ENCODE measurements around the gene PPL. TPM values are rescaled to one million over a fixed set of nuclear protein-coding genes. Genes with fewer than 3 reads are reported as not detected.

Gene PPL
- total and polyA plus RNA-seq, 3 donors from 2014 or later = 5.4 to 6.8 (median 6.1) TPM

GRCh38 chr16:4880006-4880580 lies 56.9 kb downstream of the PPL start:
- Histone ChIP-seq H3K9me3 (no peaks in the 10 kb centered on the region), H3K4me3 (no peak overlapping the region), H3K27me3 (no peaks in the 10 kb centered on the region), H3K27ac (no peak overlapping the region), H3K4me1 (peaks cover 4% of the 10 kb centered on the region), H3K36me3 (ENCODE audit: low read depth, missing control alignments) (no peaks in the 10 kb centered on the region)
- intact Hi-C loops (cut with DNase I; ENCODE audit: low total_unique reads) = no loop called here
- DNase-seq = no peak
- TF ChIP-seq POLR2A (IDR thresholded peaks at IDR 0.05) (no peak), CTCF (IDR thresholded peaks at IDR 0.05) (no peak)
- 91 to 95% methylated on average over 7 to 17 of the region's 17 CpGs for WGBS, 2 donors

GRCh38 chr16:4879049-4879448 lies 57.9 kb downstream of the PPL start:
- Histone ChIP-seq H3K4me1 (peaks cover 4% of the 10 kb centered on the region), H3K4me3 (no peak overlapping the region), H3K9me3 (no peaks in the 10 kb centered on the region), H3K36me3 (ENCODE audit: low read depth, missing control alignments) (no peaks in the 10 kb centered on the region), H3K27ac (no peak overlapping the region), H3K27me3 (no peaks in the 10 kb centered on the region)
- 75 to 82% methylated on average over 4 of the region's 4 CpGs for WGBS, 2 donors
- DNase-seq = no peak
- TF ChIP-seq CTCF (IDR thresholded peaks at IDR 0.05) (no peak), POLR2A (IDR thresholded peaks at IDR 0.05) (no peak)
- intact Hi-C loops (cut with DNase I; ENCODE audit: low total_unique reads) = no loop called here

- H3K36me3 ChIP-seq (ENCODE audit: low read depth, missing control alignments) = no peaks in the 10 kb centered on the region
- intact Hi-C loops (cut with DNase I; ENCODE audit: low total_unique reads) = no loop called here
- DNase-seq = no peak
- TF ChIP-seq CTCF (IDR thresholded peaks at IDR 0.05) = no peak
- TF ChIP-seq POLR2A (IDR thresholded peaks at IDR 0.05) = no peak
- no peak overlapping the region for H3K27ac ChIP-seq
- no peaks in the 10 kb centered on the region for H3K27me3 ChIP-seq
- no peak overlapping the region for H3K4me3 ChIP-seq
- WGBS, 2 donors = 96 to 98% methylated on average over 14 of the region's 14 CpGs
- H3K4me1 ChIP-seq = peaks cover 3% of the 10 kb centered on the region
- no peaks in the 10 kb centered on the region for H3K9me3 ChIP-seq
Observed at GRCh38 chr16:4877380-4877685, 59.6 kb downstream of the PPL start.

GRCh38 chr16:4876646-4877379 lies 60.1 kb downstream of the PPL start:
- no peaks in the 10 kb centered on the region for H3K9me3 ChIP-seq
- H3K36me3 ChIP-seq (ENCODE audit: low read depth, missing control alignments) = no peaks in the 10 kb centered on the region
- intact Hi-C loops (cut with DNase I; ENCODE audit: low total_unique reads) = no loop called here
- no peak for TF ChIP-seq POLR2A (IDR thresholded peaks at IDR 0.05)
- no peak for TF ChIP-seq CTCF (IDR thresholded peaks at IDR 0.05)
- no peaks in the 10 kb centered on the region for H3K4me1 ChIP-seq
- 86 to 89% methylated on average over 9 to 11 of the region's 11 CpGs for WGBS, 2 donors
- DNase-seq = no peak
- H3K27ac ChIP-seq = no peak overlapping the region
- H3K4me3 ChIP-seq = no peak overlapping the region
- H3K27me3 ChIP-seq = no peaks in the 10 kb centered on the region

GRCh38 chr16:4874666-4875065 lies 62.3 kb downstream of the PPL start:
- DNase-seq = no peak
- no peak overlapping the region for H3K27ac ChIP-seq
- H3K4me1 ChIP-seq = no peaks in the 10 kb centered on the region
- TF ChIP-seq POLR2A (IDR thresholded peaks at IDR 0.05) = no peak
- no peak for TF ChIP-seq CTCF (IDR thresholded peaks at IDR 0.05)
- no peak overlapping the region for H3K4me3 ChIP-seq
- 79 to 82% methylated on average over 8 of the region's 8 CpGs for WGBS, 2 donors
- no peaks in the 10 kb centered on the region for H3K27me3 ChIP-seq
- H3K9me3 ChIP-seq = no peaks in the 10 kb centered on the region
- intact Hi-C loops (cut with DNase I; ENCODE audit: low total_unique reads) = no loop called here
- no peaks in the 10 kb centered on the region for H3K36me3 ChIP-seq (ENCODE audit: low read depth, missing control alignments)

Measured in testis (tissue), 3 donors.